GM19099 (cell line): ENCODE data around the gene AIMP2.
"Not testable (repeated sequence)": the region's sequence is repeated elsewhere in the genome, so short reads cannot be mapped to it uniquely, and the experiment has no call there.

ENCODE experiments used
- POLR2A ChIP-seq: IDR thresholded peaks from 3 replicates; pipeline ENCODE4 v1.6.1; 2011; ENCODE audit warnings: low read depth; ENCODE audit not compliant: insufficient read length; ENCODE audit errors: extremely low read depth

AIMP2 gene

DNA sequence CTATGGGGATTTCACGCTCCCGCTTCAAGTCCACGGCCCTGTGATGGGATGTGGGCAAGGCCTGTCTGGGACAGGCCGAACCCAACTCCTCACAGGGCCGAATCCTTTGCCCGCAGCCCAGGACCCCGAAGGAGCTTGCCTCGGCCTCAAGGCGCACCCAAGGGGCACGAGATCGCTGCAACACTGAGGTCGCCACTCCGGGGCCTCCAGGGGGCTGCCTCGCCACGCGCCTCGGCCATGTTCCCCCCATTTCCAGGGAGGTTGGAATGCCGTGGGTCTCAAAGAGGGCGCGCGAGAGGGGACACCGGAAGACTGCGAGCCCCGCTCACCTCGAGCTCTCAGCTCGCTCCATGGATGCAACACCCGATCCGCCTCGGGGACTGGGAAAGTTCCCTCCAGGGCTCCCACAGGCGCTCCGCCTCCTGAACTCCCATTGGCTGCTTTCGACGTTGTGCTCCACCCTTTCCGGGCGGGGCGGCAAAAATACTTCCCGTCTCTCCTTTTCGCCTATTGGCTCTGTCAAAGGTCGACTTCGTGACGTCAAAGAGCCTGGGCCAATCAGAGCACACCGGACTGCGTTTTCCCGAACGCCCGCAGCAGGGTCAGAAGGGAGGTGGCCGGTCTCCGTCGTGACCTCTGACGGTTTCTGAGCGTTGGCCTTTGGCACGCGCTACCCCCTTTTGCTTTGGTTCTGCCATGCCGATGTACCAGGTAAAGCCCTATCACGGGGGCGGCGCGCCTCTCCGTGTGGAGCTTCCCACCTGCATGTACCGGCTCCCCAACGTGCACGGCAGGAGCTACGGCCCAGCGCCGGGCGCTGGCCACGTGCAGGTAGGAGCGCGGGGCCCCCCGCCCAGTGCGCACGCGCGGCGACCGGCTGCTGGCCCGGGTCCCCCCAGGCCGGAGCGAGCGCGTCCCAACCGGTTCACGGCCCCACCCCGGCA is at the start of gene AIMP2, which contains the start of gene PMS2:
Gene AIMP2, plus strand, starts transcription at position 605 of the 944 bp plus-strand sequence. Its CDS starts 92 bp downstream, at position 697.
Gene PMS2, minus strand, starts transcription at position 382 of the 944 bp plus-strand sequence. Its CDS starts 30 bp downstream, at position 352.
- peak; percentile 91 for TF ChIP-seq POLR2A

DNA sequence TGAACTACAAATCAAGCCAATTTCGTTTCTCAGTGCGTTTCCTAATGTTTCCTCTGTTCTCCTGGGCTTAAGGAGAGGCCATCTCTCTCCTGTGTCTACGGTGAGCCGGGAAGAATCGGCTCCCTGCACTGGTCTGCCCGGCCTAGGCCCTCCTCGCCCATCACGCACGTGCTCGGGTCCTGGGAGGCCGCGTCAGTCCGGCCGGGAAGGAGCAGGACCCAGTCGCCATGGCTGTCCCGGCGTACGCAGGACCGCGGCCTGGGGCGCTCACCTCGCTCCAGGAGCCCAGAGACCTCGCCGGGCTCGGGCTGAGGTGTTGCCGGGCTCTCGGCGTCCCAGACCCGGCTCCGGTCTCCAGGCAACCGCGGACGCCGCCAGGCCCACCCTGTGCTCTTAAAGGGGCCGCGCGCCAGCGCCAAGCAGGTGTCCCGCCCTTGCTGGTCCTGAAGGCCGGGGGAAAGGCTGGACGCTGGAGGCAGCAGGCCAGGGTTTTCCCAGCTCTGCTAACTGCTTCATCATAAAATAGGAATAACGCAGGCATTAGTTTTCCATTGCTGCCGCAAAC is 38.6 kb upstream of the AIMP2 start, which contains the start of gene RSPH10B:
Gene RSPH10B, minus strand, starts transcription at position 343 of the 565 bp plus-strand sequence. CDS start 3,573 bp downstream, outside the sequence.
- TF ChIP-seq POLR2A: not testable (repeated sequence)

DNA sequence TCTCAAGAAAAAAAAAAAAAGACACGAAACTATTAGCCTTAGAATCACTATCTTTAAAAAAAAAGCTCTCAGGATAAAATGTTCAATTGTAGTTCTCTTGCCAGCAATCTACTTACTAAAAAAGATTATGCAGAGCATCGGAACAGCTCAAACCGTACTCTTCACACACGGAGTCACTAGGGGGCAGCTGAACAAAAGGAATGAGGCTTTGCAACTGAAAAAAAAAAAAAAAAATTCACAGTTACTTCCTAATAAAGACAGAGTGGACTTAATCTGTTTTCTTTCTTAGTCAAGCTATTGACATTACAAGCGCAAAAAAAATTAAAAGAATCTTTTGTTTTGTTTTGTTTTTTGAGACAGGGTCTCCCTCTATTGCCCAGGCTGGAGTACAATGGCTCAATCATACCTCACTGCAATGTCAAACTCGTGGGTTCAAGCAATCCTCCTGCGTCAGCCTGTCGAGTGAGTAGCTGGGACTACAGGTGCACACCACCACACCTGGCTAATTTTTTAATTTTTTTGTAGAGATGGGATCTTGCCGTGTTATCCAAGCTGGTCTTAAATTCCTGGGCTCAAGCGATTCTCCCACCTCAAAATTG is 11.8 kb upstream of the AIMP2 start:
- no peak for TF ChIP-seq POLR2A

DNA sequence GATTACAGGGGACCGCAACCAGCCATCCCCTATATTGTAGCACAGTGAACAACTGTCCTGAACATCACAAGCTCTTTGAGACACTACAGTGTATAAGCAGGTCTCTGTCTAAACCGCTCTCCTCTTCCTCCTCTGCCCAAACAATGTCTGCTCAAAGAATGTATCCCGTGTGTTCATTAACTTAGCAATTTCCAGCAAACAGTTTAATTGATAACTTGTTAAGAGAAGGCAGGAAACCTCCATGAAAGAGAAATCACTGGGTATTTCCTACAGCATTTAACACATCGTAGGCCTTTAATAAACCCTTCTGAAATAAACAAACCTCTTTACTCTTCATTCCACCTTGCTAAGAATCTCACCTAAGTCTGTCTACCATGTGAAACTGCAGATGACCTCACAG is 1.7 kb upstream of the AIMP2 start:
- no peak for TF ChIP-seq POLR2A

DNA sequence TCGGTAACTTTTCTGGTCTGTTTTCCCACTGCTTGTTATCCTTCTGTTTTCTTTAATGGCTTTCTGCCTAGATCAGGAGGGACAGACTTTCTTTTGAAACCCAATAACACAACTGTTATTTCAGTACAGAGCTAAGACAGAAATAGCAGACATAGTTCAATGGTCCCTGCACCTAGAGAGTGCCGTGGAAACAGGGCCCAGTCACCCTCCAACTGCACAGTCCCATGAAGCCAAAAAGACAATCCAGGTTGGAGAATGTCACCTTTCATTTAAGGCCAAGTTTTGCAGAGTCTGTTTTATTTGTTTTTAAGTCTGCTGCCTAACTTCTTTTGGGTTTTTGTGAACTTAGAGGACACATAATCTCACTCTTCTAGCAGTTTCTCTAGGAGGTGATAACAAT is 2.5 kb downstream of the AIMP2 start:
- no peak for TF ChIP-seq POLR2A

DNA sequence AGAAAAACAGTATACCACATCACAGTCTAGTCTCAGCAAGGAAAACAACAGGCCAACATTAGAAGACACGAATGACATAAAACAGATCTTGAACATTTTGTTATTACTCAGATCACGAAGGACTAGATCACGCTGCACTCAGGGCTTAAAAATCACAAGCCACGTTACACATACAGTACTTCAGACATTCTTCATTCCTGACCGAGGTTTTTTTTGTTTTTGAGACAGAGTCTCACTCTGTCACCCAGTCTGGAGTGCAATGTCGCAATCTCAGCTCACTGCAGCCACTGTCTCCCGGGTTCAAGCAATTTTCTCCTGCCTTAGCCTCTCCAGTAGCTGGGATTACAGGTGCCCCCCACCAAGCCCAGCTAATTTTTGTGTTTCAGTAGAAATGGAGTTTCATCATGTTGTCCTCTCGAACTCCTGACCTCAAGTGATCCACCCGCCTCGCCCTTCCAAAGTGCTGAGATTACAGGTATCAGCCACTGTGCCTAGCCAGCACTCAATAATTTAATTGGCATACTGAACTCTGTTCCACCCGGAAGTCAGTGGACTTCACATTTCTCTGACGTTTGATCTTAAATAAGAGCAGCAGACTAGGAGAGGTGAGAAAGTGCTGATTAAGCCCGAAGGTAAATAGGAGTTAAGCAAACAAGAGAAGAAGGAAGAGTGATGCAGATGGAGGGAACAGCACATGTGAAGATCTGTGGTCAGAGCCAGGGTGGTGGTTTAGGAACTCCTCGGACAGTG is 3.5 kb downstream of the AIMP2 start:
- no peak for TF ChIP-seq POLR2A

DNA sequence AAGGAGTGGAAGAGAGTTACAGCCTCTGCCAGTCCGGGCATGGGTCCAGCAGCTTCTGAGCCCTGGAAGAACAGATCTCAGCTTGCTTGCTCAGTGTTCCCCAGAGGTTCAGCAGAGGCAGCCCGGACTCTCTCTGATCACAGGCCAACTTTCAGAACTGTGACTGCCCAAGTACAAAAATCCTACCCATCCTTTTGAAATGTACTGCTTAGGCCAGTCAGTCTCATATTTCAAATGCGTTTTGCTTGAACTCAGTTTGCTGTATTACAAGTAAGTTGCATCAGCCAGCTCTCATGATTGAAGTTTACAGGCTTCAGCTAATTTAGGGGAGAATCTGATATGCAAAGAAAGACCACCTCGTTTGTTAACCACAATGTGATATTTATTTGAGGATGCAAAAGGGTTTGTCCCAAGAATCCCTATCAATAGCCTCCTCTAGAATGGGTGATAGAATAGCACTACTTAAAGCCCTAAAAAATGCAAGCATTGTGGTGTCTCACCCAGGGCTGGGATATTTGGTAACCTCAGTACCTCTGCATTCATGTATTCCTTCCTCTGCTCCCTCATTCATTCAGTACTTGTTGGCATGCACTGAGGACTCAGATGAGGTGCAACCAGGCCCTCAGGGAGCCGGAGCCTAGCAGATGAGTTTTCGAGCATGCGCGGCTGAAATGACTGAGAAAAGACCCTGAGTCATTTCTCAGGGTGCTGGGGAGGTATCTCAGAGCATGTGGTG is 7.0 kb downstream of the AIMP2 start:
- no peak for TF ChIP-seq POLR2A

DNA sequence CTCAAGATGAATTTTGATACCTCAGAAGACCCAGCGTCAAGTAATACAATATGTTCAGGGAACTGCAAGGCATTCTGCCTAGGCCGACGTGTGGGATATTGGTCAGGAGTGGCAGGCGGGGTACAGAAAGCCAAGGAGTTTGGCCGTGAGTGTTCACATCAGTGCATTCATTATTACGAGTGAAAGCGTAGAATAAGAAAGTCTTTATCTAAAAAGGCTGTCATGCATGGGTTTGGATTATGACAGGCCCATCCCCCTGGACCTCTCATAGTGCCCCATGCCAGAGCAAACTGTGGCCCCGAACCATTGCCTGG is 7.5 kb downstream of the AIMP2 start:
- TF ChIP-seq POLR2A: no peak

DNA sequence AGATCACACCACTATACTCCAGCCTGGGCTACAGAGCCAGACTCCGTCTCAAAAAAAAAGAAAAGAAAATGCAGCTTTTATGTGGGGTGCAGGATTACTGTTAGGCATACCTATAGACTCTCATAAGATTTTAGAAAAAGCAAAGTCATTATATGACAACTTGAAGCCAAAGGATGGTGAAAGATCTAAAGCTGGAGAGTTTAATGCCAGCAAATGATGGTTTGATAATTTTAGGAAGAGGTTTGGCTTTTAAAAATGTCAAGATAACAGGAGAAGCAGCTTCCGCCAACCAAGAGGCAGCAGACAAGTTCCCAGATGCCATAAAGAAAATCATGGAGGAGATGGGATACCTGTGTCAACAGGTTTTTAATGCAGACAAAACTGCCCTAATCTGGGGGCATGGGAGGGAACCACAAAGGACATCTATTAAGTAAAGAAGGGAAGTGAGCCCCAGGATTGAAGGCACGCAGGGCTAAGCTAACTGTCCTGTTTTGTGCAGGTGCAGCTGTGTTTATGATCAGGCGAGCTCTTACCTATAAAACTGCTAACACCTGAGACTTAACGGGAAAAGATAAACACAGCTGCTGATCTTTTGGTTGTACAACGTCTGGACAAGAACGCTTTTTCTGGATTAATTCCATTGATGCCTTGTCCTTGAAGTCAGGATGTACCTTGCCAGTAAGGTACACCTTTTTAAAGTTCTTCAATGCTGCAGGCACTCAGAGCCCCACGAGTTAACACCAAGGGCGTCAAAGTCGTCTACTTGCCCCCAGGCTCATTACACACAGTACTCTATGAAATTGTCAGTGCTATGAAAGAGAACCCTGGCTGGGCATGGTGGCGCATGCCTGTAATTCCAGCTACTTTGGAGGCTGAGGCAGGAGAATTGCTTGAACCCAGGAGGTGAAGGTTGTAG is 11.6 kb downstream of the AIMP2 start:
- no peak for TF ChIP-seq POLR2A

DNA sequence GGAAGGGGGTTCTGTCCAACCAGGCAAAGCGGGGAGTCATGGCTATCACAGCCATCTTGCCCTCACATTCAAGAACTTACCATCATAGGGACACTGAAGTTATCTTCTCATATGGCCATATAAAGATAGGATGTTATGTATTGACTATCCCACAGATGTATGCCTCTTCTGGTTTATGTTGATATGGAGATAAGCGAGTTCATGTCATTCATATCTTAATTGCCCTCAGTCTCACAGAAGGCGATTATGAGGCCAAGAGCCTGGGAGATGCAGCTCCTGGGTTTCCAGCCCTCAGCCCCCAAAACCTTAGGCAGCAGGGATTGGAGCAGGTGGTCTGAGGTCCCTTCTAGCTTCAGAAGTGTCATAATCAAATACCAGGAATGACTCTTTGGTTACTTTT is 13.6 kb downstream of the AIMP2 start:
- TF ChIP-seq POLR2A: no peak

DNA sequence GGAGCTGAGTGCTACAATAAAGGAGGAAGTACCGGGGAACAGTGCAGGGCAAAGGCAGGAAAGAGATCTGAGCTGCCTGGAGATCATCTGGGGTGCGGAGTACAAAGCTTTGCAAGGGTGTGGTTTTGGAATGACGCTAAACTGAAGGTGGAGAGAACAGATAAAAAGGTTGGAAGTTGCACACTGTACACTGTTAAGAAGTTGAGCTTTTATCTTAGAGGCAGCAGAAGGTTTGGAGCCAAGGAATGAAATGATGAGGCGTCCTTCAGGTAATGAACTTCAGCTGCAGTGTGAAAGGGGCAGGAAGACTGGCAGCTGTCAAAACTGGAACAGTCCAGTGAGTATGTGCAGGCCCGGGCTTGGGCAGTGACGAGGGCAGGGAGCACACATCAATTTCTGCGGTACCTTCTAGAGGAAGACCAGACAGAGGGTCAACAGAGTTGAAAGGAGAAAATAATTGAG is 14.9 kb downstream of the AIMP2 start:
- no peak for TF ChIP-seq POLR2A

DNA sequence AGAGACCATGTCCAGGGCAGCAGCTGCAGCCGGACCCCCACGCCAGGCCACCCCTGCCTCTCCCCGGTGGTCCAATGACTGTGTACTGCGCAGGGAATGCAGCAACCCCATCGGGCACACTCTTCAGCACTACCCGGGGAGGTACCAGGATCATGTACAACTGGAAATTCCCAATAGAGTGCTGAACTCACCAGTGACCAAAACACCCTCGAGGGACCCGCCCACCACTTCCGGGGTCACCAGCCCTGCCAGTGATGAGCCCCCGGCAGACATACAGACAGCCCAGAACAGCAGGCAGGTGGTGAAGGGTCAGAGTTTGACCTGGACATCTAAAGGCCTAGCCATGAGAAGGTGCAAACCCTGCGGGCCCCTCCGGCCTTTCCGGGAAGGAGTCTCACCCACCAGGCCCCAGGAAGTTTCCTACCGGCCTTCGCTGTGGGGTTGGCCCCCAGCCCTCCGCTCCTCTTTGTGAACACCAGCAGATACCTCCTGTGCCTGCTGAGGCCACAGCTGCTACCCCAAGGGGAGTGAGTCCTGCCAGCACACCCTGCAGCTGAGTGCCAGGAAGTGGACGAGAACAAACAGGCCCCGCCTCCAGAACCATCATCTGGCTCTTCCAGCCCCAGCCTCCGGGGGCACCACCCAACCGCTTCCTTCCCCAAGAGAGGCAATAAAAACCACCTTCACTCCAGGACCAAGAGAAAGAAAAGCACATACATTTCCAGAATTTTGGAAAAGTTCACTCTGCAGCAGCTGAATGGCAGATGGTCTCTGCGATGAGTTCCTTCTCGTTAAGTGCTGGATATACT is 17.1 kb downstream of the AIMP2 start:
- no peak for TF ChIP-seq POLR2A
